ENCODE data around the gene TYROBP. TPM values are rescaled to one million over a fixed set of nuclear protein-coding genes. Genes with fewer than 3 reads are reported as not detected.
"Not testable (repeated sequence)": the region's sequence is repeated elsewhere in the genome, so short reads cannot be mapped to it uniquely, and the experiment has no call there.

The TYROBP gene
- total RNA-seq, 1 donor from 2014 or later: not detected

DNA sequence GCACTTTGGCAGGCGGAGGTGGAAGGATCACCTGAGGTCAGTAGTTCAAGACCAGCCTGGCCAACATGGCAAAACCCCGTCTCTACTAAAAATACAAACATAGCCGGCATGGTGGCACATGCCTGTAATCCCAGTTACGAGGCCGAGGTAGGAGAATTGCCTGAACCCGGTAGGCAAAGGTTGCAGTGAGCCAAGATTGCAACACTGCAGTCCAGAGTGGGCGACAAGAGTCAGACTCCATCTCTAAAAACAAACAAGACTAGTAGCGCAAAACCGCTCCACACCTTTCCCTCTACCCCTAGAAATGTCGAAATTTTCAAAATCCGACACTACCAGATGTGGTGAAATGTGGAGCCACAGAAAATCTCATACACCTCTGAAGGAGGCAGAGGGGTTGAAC is 11.2 kb upstream of the TYROBP start:
- Mint-ChIP-seq H3K4me1 (peaks cover 12% of the 10 kb centered on the region), H3K36me3 (ENCODE audit: low read depth) (no peaks in the 10 kb centered on the region), H3K4me3 (no peak overlapping the region), H3K27me3 (no peaks in the 10 kb centered on the region), H3K9me3 (no peaks in the 10 kb centered on the region), H3K27ac (no peak overlapping the region)
- CTCF ChIA-PET: no interaction called here
- POLR2A ChIA-PET: interaction anchor here (1.2 kb wide), 1 partner anchor 8 kb away, joined by 3 read pairs; no protein-coding TSS in a partner anchor
- ATAC-seq (ENCODE audit: low read depth) (no peak), DNase-seq (no peak)
- no peak for TF ChIP-seq CTCF (IDR thresholded peaks at IDR 0.05)
- intact Hi-C loops (cut with micrococcal nuclease): no loop called here

- ATAC-seq (ENCODE audit: low read depth) (no peak), DNase-seq (no peak)
- no peak overlapping the region for H3K4me3 Mint-ChIP-seq
- H3K4me1 Mint-ChIP-seq: peaks cover 36% of the 10 kb centered on the region
- no peak overlapping the region for H3K27ac Mint-ChIP-seq
- ChIA-PET CTCF (interaction anchor here (2.3 kb wide), 1 partner anchor 11 kb away, joined by 6 read pairs; no protein-coding TSS in a partner anchor), POLR2A (interaction anchor here (2.4 kb wide), 1 partner anchor 15 kb away, joined by 20 read pairs; the partner anchor contains the start of gene NFKBID)
- intact Hi-C loops (cut with micrococcal nuclease): no loop called here
- no peaks in the 10 kb centered on the region for H3K9me3 Mint-ChIP-seq
- no peak for TF ChIP-seq CTCF (IDR thresholded peaks at IDR 0.05)
- no peaks in the 10 kb centered on the region for H3K36me3 Mint-ChIP-seq (ENCODE audit: low read depth)
- H3K27me3 Mint-ChIP-seq: no peaks in the 10 kb centered on the region
These were observed 7.3 kb upstream of the TYROBP start for GRCh38 chr19:35915443-35915842.

DNA sequence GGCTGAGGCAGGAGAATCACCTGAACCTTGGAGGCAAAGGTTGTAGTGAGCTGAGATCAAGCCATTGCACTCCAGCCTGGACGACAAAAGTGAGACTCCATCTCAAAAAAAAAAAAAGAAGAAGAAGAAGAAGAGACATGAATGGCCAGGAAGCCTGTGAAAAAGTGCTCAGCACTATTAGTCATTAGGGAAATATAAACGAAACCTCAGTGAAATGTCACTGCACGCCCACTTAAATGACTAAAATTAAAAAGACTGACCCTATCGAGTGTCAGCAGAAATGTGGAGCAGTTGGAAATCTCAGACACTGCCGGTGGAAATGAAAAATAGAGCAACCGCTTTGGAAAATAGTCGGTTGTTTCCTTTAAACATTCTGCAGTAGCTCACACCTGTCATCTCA is 5.5 kb upstream of the TYROBP start:
- peaks cover 54% of the 10 kb centered on the region for H3K4me1 Mint-ChIP-seq
- CTCF ChIA-PET: no interaction called here
- TF ChIP-seq CTCF (IDR thresholded peaks at IDR 0.05): no peak
- POLR2A ChIA-PET: interaction anchor here (0.7 to 2.4 kb wide), 3 partner anchors 13 to 186 kb away, joined by 3 to 20 read pairs (median 9); partner anchors contain the start of gene NFKBID
- no peaks in the 10 kb centered on the region for H3K36me3 Mint-ChIP-seq (ENCODE audit: low read depth)
- intact Hi-C loops (cut with micrococcal nuclease): loop anchor here (1.0 kb wide), 2 partner anchors 10 to 15 kb away; no protein-coding TSS in a partner anchor
- DNase-seq (no peak), ATAC-seq (ENCODE audit: low read depth) (peak; percentile 17)
- peak overlapping the region; percentile 39 for H3K4me3 Mint-ChIP-seq
- peak overlapping the region; percentile 70 for H3K27ac Mint-ChIP-seq
- no peaks in the 10 kb centered on the region for H3K9me3 Mint-ChIP-seq
- no peaks in the 10 kb centered on the region for H3K27me3 Mint-ChIP-seq

DNA sequence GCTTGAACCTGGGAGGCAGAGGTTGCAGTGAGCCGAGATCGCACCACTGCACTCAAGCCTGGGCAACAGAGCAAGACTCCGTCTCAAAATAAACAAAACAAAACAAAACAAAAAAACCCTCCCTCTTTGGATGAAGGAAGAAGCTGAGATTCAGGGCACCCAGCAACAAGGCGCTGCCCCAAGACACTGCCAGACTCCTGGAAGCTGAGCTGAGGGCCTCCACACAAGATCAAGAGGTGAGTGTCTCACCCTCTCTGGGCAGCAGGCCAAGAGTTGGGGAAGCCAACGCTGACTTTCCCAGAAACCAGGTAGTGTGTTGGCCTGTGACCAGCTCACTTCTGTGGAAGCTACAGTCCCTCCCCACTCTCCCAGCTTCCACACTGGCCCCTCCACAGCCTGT is 3.7 kb upstream of the TYROBP start:
- no peak for ATAC-seq (ENCODE audit: low read depth)
- CTCF ChIA-PET: no interaction called here
- intact Hi-C loops (cut with micrococcal nuclease): no loop called here

GRCh38 chr19:35911173-35911572 is 3.1 kb upstream of the TYROBP start:
- TF ChIP-seq CTCF (IDR thresholded peaks at IDR 0.05): no peak
- CTCF ChIA-PET: no interaction called here
- Mint-ChIP-seq H3K27me3 (no peaks in the 10 kb centered on the region), H3K4me1 (peaks cover 69% of the 10 kb centered on the region), H3K4me3 (no peak overlapping the region), H3K9me3 (no peaks in the 10 kb centered on the region), H3K27ac (peak overlapping the region; percentile 41), H3K36me3 (ENCODE audit: low read depth) (no peaks in the 10 kb centered on the region)
- DNase-seq: no peak
- POLR2A ChIA-PET: no interaction called here
- intact Hi-C loops (cut with micrococcal nuclease): no loop called here
- ATAC-seq (ENCODE audit: low read depth): no peak

More for the DNA sequence above, 3.7 kb upstream of the TYROBP start:
- no peak for TF ChIP-seq CTCF (IDR thresholded peaks at IDR 0.05)
- no peak overlapping the region for H3K27ac Mint-ChIP-seq
- no peaks in the 10 kb centered on the region for H3K27me3 Mint-ChIP-seq
- POLR2A ChIA-PET: interaction anchor here (0.6 to 0.7 kb wide), 3 partner anchors 18 to 209 kb away, joined by 3 to 7 read pairs (median 4); partner anchors contain the start of gene THAP8
- H3K4me3 Mint-ChIP-seq: no peak overlapping the region
- DNase-seq: no peak
- no peaks in the 10 kb centered on the region for H3K9me3 Mint-ChIP-seq
- no peaks in the 10 kb centered on the region for H3K36me3 Mint-ChIP-seq (ENCODE audit: low read depth)
- H3K4me1 Mint-ChIP-seq: peaks cover 69% of the 10 kb centered on the region

GRCh38 chr19:35910355-35910754 is 2.3 kb upstream of the TYROBP start:
- intact Hi-C loops (cut with micrococcal nuclease); CTCF ChIA-PET; H3K27me3 Mint-ChIP-seq; ATAC-seq (ENCODE audit: low read depth); DNase-seq; H3K4me3 Mint-ChIP-seq; H3K9me3 Mint-ChIP-seq; H3K36me3 Mint-ChIP-seq (ENCODE audit: low read depth): not testable (repeated sequence)
- Mint-ChIP-seq H3K27ac (peak overlapping the region; percentile 81), H3K4me1 (peaks cover 67% of the 10 kb centered on the region)
- POLR2A ChIA-PET: interaction anchor here (0.7 to 2.0 kb wide), 2 partner anchors 16 to 19 kb away, joined by 4 to 9 read pairs; no protein-coding TSS in a partner anchor
